SJSA1 (cell line): Measurements from ENCODE around the gene MLST8. TPM values are rescaled to one million over a fixed set of nuclear protein-coding genes. Genes with fewer than 3 reads are reported as not detected.
"Not testable (repeated sequence)": the region's sequence is repeated elsewhere in the genome, so short reads cannot be mapped to it uniquely, and the experiment has no call there.

Experiments
- DNase-seq, 2 experiments: peaks; one replicate each; pipeline ENCODE4 v3.0.0-alpha.2; 2015 to 2020; ENCODE audit warnings: low spot score in 2 of 2, low read depth in 1 of 2
- H3K27ac ChIP-seq: fragments of 250-450 bp; sonication (Bioruptor Pico); 2 replicates; pipeline ENCODE4 v1.5.1; 2020; ENCODE audit warnings: mild to moderate bottlenecking, moderate library complexity
- H3K27me3 ChIP-seq: fragments of 250-450 bp; sonication (Bioruptor Pico); replicated peaks from 2 replicates; pipeline ENCODE4 v1.5.1; 2020; ENCODE audit warnings: mild to moderate bottlenecking, moderate library complexity
- H3K36me3 ChIP-seq: fragments of 250-450 bp; sonication (Bioruptor Pico); 2 replicates; pipeline ENCODE4 v1.5.1; 2020; ENCODE audit warnings: mild to moderate bottlenecking
- H3K4me1 ChIP-seq: fragments of 250-450 bp; sonication (Bioruptor Pico); replicated peaks from 2 replicates; pipeline ENCODE4 v1.6.1; 2021; ENCODE audit warnings: mild to moderate bottlenecking
- H3K4me3 ChIP-seq: fragments of 250-450 bp; sonication (Bioruptor Pico); 2 replicates; pipeline ENCODE4 v1.5.1; 2020; ENCODE audit warnings: mild to moderate bottlenecking
- H3K9me3 ChIP-seq: fragments of 250-450 bp; sonication (Bioruptor Pico); replicated peaks from 2 replicates; pipeline ENCODE4 v1.5.1; 2020; ENCODE audit warnings: mild to moderate bottlenecking
- total RNA-seq: library from RNA; depleted of rRNA; stranded (reverse); fragments of >200 nt; shearing (Covaris generic); gene quantifications from 2 replicates; pipeline ENCODE4 v1.2.3, GENCODE V29; 2014

Gene MLST8
- total RNA-seq, 1 experiment from 2014 or later: 25.3 TPM

- H3K4me1 ChIP-seq: peaks cover 11% of the 10 kb centered on the region
- peaks cover 42% of the 10 kb centered on the region for H3K27me3 ChIP-seq
- no peak overlapping the region for H3K27ac ChIP-seq
- H3K4me3 ChIP-seq: no peak overlapping the region
- H3K9me3 ChIP-seq: no peaks in the 10 kb centered on the region
- H3K36me3 ChIP-seq: 0 out of 2 replicates have a peak, but pooled peaks cover under 1% of the 10 kb centered on the region
- no peak for DNase-seq
These were observed 4.9 kb upstream of the MLST8 start for GRCh38 chr16:2200313-2200712.

GRCh38 chr16:2203119-2203688 lies 2.0 kb upstream of the MLST8 start:
- not testable (repeated sequence) for DNase-seq, H3K4me3 ChIP-seq, H3K27ac ChIP-seq, H3K9me3 ChIP-seq
- Histone ChIP-seq H3K27me3 (peaks cover 18% of the 10 kb centered on the region), H3K36me3 (peaks cover 19% of the 10 kb centered on the region), H3K4me1 (peaks cover 13% of the 10 kb centered on the region)

- no peak for DNase-seq
- H3K27me3 ChIP-seq: peaks cover 4% of the 10 kb centered on the region
- H3K4me3 ChIP-seq: peak overlapping the region; percentile 96
- peaks cover 13% of the 10 kb centered on the region for H3K4me1 ChIP-seq
- H3K36me3 ChIP-seq: peaks cover 32% of the 10 kb centered on the region
- peak overlapping the region; percentile 90; the same call in 1 of the 2 replicates for H3K27ac ChIP-seq
- H3K9me3 ChIP-seq: no peaks in the 10 kb centered on the region
These were observed 694 bp upstream of the MLST8 start for GRCh38 chr16:2204416-2205103.

GRCh38 chr16:2205967-2206313 lies 686 bp downstream of the MLST8 start:
- no peak overlapping the region; the same call in 1 of the 2 replicates for H3K27ac ChIP-seq

GRCh38 chr16:2206420-2206779 lies 1.1 kb downstream of the MLST8 start:
- DNase-seq: no peak
- H3K36me3 ChIP-seq: peaks cover 45% of the 10 kb centered on the region
- H3K27me3 ChIP-seq: no peaks in the 10 kb centered on the region
- no peak overlapping the region for H3K27ac ChIP-seq
- H3K4me1 ChIP-seq: peaks cover 13% of the 10 kb centered on the region
- H3K4me3 ChIP-seq: peak overlapping the region; percentile 96; the same call in 1 of the 2 replicates
- H3K9me3 ChIP-seq: no peaks in the 10 kb centered on the region

More at GRCh38 chr16:2205967-2206313, 686 bp downstream of the MLST8 start:
- no peak for DNase-seq
- Histone ChIP-seq H3K4me3 (peak overlapping the region; percentile 96), H3K27me3 (no peaks in the 10 kb centered on the region), H3K36me3 (peaks cover 44% of the 10 kb centered on the region), H3K4me1 (peaks cover 13% of the 10 kb centered on the region), H3K9me3 (no peaks in the 10 kb centered on the region)

GRCh38 chr16:2206780-2207433 lies 1.7 kb downstream of the MLST8 start:
- Histone ChIP-seq H3K4me3 (no peak overlapping the region), H3K9me3 (no peaks in the 10 kb centered on the region)
- no peak for DNase-seq

GRCh38 chr16:2207872-2208271 lies 2.6 kb downstream of the MLST8 start:
- peaks cover 18% of the 10 kb centered on the region for H3K4me1 ChIP-seq
- DNase-seq: no peak
- no peak overlapping the region for H3K27ac ChIP-seq
- H3K9me3 ChIP-seq: no peaks in the 10 kb centered on the region; the same call in 1 of the 2 replicates
- H3K4me3 ChIP-seq: no peak overlapping the region
- H3K27me3 ChIP-seq: no peaks in the 10 kb centered on the region
- H3K36me3 ChIP-seq: peaks cover 60% of the 10 kb centered on the region

More at GRCh38 chr16:2206780-2207433, 1.7 kb downstream of the MLST8 start:
- Histone ChIP-seq H3K4me1 (peaks cover 13% of the 10 kb centered on the region), H3K36me3 (peaks cover 50% of the 10 kb centered on the region), H3K27me3 (no peaks in the 10 kb centered on the region), H3K27ac (no peak overlapping the region)

GRCh38 chr16:2208308-2208707 lies 3.1 kb downstream of the MLST8 start:
- H3K36me3 ChIP-seq: peaks cover 64% of the 10 kb centered on the region
- no peaks in the 10 kb centered on the region; the same call in 1 of the 2 replicates for H3K9me3 ChIP-seq
- DNase-seq: no peak
- peaks cover 22% of the 10 kb centered on the region for H3K4me1 ChIP-seq
- no peaks in the 10 kb centered on the region for H3K27me3 ChIP-seq
- H3K27ac ChIP-seq: no peak overlapping the region
- H3K4me3 ChIP-seq: no peak overlapping the region

- DNase-seq: no peak
- Histone ChIP-seq H3K4me1 (peaks cover 26% of the 10 kb centered on the region), H3K27ac (no peak overlapping the region), H3K4me3 (no peak overlapping the region), H3K36me3 (peaks cover 66% of the 10 kb centered on the region), H3K27me3 (no peaks in the 10 kb centered on the region), H3K9me3 (no peaks in the 10 kb centered on the region; the same call in 1 of the 2 replicates)
These were observed 3.5 kb downstream of the MLST8 start for GRCh38 chr16:2208772-2209171.

- H3K4me3 ChIP-seq: no peak overlapping the region
- no peak for DNase-seq
- no peak overlapping the region for H3K27ac ChIP-seq
- H3K9me3 ChIP-seq: peaks cover 3% of the 10 kb centered on the region
- peaks cover 30% of the 10 kb centered on the region for H3K4me1 ChIP-seq
- H3K36me3 ChIP-seq: peaks cover 69% of the 10 kb centered on the region
- no peaks in the 10 kb centered on the region for H3K27me3 ChIP-seq
These were observed 4.2 kb downstream of the MLST8 start for GRCh38 chr16:2209258-2210008.

- DNase-seq: no peak
- Histone ChIP-seq H3K4me3 (no peak overlapping the region), H3K27ac (no peak overlapping the region), H3K9me3 (peaks cover 3% of the 10 kb centered on the region), H3K36me3 (peaks cover 70% of the 10 kb centered on the region), H3K27me3 (no peaks in the 10 kb centered on the region), H3K4me1 (peaks cover 26% of the 10 kb centered on the region)
These were observed 4.7 kb downstream of the MLST8 start for GRCh38 chr16:2210009-2210332.

GRCh38 chr16:2210386-2211365 lies 5.4 kb downstream of the MLST8 start, which contains the start of gene BRICD5:
TSS of gene BRICD5 (minus strand) at chr16:2210863. CDS start at chr16:2210833, 30 bp downstream.
- H3K27me3 ChIP-seq: no peaks in the 10 kb centered on the region
- peaks cover 25% of the 10 kb centered on the region for H3K4me1 ChIP-seq
- no peak within 1 kb of the TSS for H3K4me3 ChIP-seq
- no peak for DNase-seq
- no peak within 1 kb of the TSS for H3K27ac ChIP-seq
- peaks cover 3% of the 10 kb centered on the region for H3K9me3 ChIP-seq
- peaks cover 67% of the 10 kb centered on the region for H3K36me3 ChIP-seq

GRCh38 chr16:2211923-2212347 lies 6.7 kb downstream of the MLST8 start:
- H3K4me1 ChIP-seq: peaks cover 17% of the 10 kb centered on the region
- no peak overlapping the region for H3K27ac ChIP-seq
- no peaks in the 10 kb centered on the region for H3K27me3 ChIP-seq
- no peak for DNase-seq
- no peak overlapping the region for H3K4me3 ChIP-seq
- peaks cover 3% of the 10 kb centered on the region for H3K9me3 ChIP-seq
- H3K36me3 ChIP-seq: peaks cover 64% of the 10 kb centered on the region
